Central memory CD4-positive, alpha-beta T cell (primary cell): Measurements from ENCODE around the gene DCANP1.

Experiments
- DNase-seq: peaks from one replicate; pipeline ENCODE4 v3.0.0; 2022

DCANP1 gene

GRCh38 chr5:135456238-135457099, 9.3 kb upstream of the DCANP1 start:
- DNase-seq: no peak

DNA sequence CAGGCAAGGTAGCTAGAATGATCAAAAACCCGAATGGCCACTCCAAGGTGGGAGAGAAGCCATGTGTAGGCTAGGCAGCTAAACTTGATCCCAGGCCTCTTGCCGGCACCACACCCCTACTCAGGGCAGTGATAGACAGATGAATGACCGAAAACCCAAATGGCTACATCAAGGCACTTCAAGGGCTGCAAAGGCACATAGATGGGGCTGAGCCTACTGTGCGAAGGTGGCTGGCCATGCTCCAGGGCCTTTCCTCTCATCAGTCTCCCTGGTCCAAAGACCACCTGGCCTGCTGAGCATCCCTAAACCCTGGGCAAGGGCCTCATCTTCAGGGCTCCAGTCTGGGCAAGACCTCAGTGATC, 8.7 kb upstream of the DCANP1 start:
- DNase-seq: no peak

DNA sequence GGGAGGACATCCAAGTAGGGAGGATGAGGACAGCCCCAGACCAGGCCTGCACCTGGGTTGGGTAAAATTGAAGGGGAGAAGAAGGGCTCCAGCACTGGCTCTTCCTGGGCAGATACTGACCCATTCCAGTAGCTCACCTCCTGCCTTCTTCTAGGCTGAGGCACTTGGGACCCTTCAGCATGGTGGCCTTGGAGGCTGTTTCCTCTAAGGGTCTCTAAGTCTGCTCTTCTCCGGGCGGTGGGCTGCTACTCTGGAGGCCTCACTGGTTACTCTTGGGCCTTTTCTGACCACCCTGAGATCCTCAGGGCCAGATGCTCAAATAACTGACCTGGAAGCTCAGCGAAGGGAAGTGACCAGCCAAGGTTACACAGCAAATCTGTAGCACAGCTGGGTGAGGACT, 7.8 kb upstream of the DCANP1 start:
- DNase-seq: no peak

- DNase-seq: no peak
Observed at GRCh38 chr5:135453613-135454012, 6.5 kb upstream of the DCANP1 start.

GRCh38 chr5:135452321-135453030, 5.3 kb upstream of the DCANP1 start, which contains the start of gene TIFAB:
TSS of gene TIFAB (minus strand) at chr5:135452351. CDS start at chr5:135449939, 2,412 bp downstream.
- no peak for DNase-seq

GRCh38 chr5:135451581-135452320, 4.6 kb upstream of the DCANP1 start:
- DNase-seq: no peak

GRCh38 chr5:135450952-135451351, 3.8 kb upstream of the DCANP1 start:
- DNase-seq: no peak

DNA sequence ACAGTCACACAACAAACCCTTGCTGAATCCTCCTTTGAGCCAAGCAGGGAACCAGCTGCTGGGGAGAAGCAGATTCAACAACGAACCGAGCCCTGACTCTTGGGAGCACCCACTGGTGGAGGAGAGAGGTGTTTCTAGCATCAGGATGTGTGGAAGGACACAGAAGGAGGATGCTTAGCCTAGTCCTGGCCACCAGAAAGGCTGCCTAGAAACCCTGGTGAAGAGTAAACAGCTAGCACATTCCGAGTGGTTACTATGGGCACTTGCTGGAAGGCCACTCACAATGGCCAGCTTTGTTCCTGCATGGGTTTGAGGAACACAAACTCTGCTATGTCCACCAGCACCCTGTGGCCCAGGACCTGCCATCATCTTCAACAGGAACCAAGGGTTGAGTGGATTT, 3.2 kb upstream of the DCANP1 start:
- DNase-seq: no peak

DNA sequence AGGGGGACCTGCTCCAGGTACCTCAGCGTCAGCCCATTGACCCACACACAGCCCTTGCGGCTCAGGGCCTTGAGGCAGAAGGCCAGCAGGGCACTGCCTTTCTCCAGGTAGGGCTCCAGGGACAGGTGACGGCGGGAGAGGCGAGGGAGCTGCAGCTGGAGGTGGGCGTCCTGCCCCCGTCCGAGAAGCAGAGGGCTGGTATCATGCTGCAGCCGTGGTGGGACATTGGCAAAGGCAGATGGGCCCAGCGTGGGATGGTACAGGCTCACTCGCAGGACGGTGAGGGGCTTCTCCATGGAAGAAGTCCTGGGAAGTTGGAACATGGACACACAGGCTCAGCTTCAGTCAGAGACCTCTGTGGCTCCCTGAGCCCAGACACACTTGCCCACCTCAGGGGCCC, 2.5 kb upstream of the DCANP1 start:
- DNase-seq: no peak

GRCh38 chr5:135448791-135449507, 1.8 kb upstream of the DCANP1 start:
- DNase-seq: no peak

DNA sequence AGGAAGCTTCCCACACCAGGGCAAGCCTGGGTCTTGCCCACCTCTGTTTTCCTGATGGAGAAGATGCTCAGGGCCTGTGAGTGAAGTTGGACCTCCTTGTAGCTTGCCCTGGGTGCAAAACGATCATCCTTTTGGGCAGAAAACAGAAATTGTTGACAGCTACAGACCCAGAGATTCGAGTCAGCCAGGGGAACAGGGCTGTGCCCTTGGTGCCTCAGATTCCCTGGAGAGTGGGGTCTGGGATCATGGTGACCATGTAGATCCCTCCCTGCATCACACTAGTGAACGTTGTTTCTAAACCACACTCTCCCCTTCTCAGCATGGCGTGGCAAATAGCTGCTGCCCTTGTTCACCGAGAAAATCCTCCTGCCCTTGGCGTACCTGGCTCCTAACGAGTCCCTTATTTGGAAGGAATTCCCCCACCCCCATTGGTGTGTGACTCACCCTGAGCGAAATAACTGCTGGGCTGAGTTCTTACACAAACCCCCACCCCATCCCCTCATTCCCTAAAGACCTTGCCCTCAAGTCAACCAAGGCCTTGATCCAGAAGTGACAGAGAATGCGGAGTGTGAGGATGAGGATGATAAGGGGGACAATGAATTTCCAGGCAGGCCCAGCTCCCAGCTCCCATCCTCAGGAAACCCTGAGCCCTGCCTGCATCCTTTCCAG, 1.1 kb upstream of the DCANP1 start:
- DNase-seq: no peak

DNA sequence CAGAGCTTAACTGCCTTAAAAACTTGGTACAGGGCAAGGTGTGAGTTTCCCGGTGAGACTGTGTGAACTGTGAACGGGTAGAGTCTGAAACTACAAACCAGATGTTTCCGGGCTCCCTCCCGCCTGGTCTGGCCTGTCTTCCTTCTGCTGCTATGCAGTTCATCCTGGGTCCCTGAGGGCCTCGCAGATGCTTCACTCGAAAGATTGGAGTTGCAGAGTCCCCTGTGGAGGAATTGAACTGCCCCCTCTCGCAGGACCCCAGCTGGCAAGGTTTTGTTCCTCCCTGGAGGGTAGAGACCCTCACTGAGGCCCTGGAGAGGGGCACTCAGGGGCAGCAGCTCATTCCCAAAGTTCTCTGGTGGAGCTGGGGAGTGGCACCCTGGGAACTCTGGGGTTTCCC, 533 bp downstream of the DCANP1 start:
- no peak for DNase-seq

DNA sequence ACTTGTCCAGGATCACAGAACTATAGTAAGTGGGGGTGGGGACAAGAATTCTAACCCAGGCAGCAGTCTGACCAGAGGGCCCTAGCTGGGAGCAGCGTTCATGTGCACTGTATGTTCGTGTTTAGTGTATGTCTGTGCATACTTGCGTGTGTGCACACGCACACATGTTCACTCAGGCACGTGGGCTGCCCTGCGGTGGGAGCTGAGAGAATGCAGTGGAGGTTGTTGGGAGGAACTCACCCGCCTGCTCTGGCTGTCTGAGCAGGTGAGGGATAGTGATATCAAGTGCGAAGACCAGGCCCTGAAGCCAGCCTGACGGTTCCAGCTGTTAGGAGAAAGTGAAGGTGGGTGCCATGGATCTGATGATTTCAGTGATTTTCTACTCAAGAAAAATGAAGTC, 942 bp downstream of the DCANP1 start:
- DNase-seq: no peak

DNA sequence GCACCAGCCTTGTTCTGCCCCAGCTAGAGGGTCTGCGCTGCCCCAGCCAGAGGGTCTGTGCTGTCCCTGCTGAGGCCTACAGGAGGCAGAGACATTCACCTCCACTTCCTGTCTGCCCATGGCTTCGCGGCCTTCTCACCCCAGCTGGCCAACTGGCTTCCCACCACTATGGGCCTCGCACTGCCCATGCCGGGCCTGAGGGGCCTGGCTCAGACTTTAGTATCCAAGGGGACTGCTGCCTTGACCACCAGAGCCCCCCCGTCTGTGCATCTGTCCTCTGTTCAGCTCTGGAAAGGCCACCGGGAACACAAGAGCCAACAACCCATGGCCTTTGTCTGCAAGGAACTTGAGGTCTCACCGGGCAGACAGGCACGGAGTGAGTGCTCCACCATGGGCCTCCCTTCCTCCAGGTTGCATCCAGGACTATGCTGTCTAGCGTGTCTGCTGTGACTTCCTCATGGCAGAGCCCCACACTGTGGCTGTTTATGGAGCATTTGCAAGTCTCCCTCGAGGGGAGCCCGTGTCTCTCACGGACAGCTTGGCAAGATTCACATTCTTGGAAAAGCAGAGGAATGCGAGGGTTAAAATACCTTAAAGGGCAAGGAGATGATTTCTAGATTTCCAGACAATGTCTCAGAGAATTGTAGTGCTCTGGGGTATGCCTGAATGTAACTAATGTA, 1.7 kb downstream of the DCANP1 start:
- no peak for DNase-seq

GRCh38 chr5:135444881-135445280, 2.3 kb downstream of the DCANP1 start:
- DNase-seq: no peak

- no peak for DNase-seq
Observed at GRCh38 chr5:135444360-135444759, 2.8 kb downstream of the DCANP1 start.

- no peak for DNase-seq
Observed at GRCh38 chr5:135443161-135443960, 3.8 kb downstream of the DCANP1 start.

DNA sequence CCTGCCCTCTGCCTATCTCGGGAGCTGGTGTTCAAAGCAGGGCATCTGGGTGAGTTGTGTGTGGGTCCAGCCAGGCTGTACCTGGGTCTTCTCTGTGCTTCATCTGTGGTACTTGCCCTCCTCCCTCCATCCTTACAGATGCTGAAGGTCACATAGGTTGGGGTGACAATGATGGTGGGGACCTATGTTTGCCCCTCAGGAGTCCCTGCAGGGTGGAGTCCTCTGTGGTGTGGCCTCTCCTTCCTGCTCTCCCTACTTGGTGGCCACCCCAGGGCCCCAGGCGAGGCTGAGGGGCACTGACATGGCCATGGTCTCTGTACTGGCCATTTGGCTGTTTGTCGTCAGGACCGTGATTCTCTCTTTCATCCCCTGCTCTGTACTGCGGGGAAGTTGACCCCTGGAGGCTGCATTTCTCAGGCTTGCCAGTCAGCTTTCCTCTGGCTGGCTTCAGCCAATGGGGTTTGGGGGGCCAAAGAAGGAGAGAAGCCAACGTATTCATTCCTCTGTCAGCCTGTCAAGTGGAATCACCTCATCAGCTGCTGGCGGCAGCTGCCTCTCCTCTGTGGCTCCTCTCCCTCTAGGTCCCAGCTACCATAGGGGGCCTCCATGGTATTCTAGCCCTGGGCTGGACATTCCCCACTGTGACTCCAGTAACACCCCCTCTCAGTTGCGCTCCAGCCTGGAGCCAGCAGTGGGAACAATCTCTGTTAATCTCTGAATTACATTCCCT, 4.6 kb downstream of the DCANP1 start:
- no peak for DNase-seq

GRCh38 chr5:135441919-135442318, 5.2 kb downstream of the DCANP1 start:
- DNase-seq: no peak

- no peak for DNase-seq
Observed at GRCh38 chr5:135441350-135441831, 5.8 kb downstream of the DCANP1 start.
